HEK293T (cell line): ENCODE measurements around the gene ID1.

Source experiments
- ARNT ChIP-seq: fragments of 450-650 bp; IDR thresholded peaks from 2 replicates; pipeline ENCODE4 v1.6.1; 2017; ENCODE audit warnings: mild to moderate bottlenecking
- BHLHE40 ChIP-seq: fragments of 450-650 bp; IDR thresholded peaks from 2 replicates; pipeline ENCODE4 v1.6.1; 2016; ENCODE audit warnings: mild to moderate bottlenecking, moderate library complexity, borderline replicate concordance
- CTBP1 ChIP-seq: fragments of 450-650 bp; IDR thresholded peaks from 2 replicates; pipeline ENCODE4 v1.6.1; 2016; ENCODE audit warnings: borderline replicate concordance
- ELF4 ChIP-seq: fragments of 450-650 bp; IDR thresholded peaks from 2 replicates; pipeline ENCODE4 v1.6.1; 2017; ENCODE audit warnings: antibody characterized with exemption
- FOXK2 ChIP-seq: fragments of 450-650 bp; IDR thresholded peaks from 2 replicates; pipeline ENCODE4 v1.6.1; 2016; ENCODE audit warnings: mild to moderate bottlenecking
- FOXM1 ChIP-seq: fragments of 450-650 bp; IDR thresholded peaks from 2 replicates; pipeline ENCODE4 v1.6.1; 2017; ENCODE audit warnings: mild to moderate bottlenecking, borderline replicate concordance
- NFRKB ChIP-seq: fragments of 450-650 bp; IDR thresholded peaks from 2 replicates; pipeline ENCODE4 v1.6.1; 2016; ENCODE audit warnings: mild to moderate bottlenecking, moderate library complexity
- PKNOX1 ChIP-seq: fragments of 450-650 bp; IDR thresholded peaks from 2 replicates; pipeline ENCODE4 v1.6.1; 2016
- SP1 ChIP-seq: fragments of 450-650 bp; IDR thresholded peaks from 2 replicates; pipeline ENCODE4 v1.6.1; 2017
- ZNF384 ChIP-seq: fragments of 450-650 bp; IDR thresholded peaks from 2 replicates; pipeline ENCODE4 v1.6.1; 2016

GRCh38 chr20:31606804-31607639 is 1.9 kb downstream of the ID1 start:
- TF ChIP-seq BHLHE40, result no peak
- TF ChIP-seq PKNOX1, result 0 out of 2 replicates have a peak, but pooled peaks have one; percentile 26
- no peak for TF ChIP-seq ZNF384
- no peak for TF ChIP-seq CTBP1
- no peak for TF ChIP-seq NFRKB
- TF ChIP-seq ELF4, result no peak
- no peak for TF ChIP-seq ARNT
- no peak for TF ChIP-seq FOXK2
- no peak for TF ChIP-seq SP1
- no peak for TF ChIP-seq FOXM1
